GM12878 (cell line): Measurements from ENCODE around the gene C2CD4D. TPM values are rescaled to one million over a fixed set of nuclear protein-coding genes. Genes with fewer than 3 reads are reported as not detected.

Experiments used
- ATAC-seq: fragments of 200-7000 bp; cut with Tn5 transposase; 3 replicates; pipeline ENCODE4 v1.9.1; 2020; ENCODE audit warnings: mild to moderate bottlenecking, moderate library complexity
- BruUV-seq: library from RNA; stranded (reverse); fragments of 400-500 nt; replicated peaks from 2 replicates; lab custom pipeline; 2021; lab: Mats Ljungman, UMichigan
- CTCF ChIA-PET: fragments of 300-600 bp; sonication (Branson Sonifier 250); formaldehyde crosslinking; extraction: SDS; loops from one replicate; lab custom pipeline; 2021; ENCODE audit warnings: inconsistent platforms; lab: Yijun Ruan, JAX
- POLR2A ChIA-PET: fragments of 350-600 bp; formaldehyde crosslinking; extraction: SDS; loops from one replicate; lab custom pipeline; 2021; ENCODE audit warnings: inconsistent platforms; lab: Charles Lee
- RAD21 ChIA-PET: fragments of 300-600 bp; sonication (Branson Sonifier 250); formaldehyde crosslinking; loops from one replicate; lab custom pipeline; 2023; ENCODE audit warnings: antibody characterized with exemption; ENCODE audit not compliant: unreplicated experiment; lab: Charles Lee
- SMC1A ChIA-PET: fragments of 300-600 bp; sonication (Branson Sonifier 250); formaldehyde crosslinking; loops from one replicate; lab custom pipeline; 2023; ENCODE audit not compliant: unreplicated experiment, uncharacterized antibody; lab: Charles Lee
- DNase-seq: peaks from one replicate; pipeline ENCODE4 v3.0.0-alpha.2; 2011; ENCODE audit warnings: low read depth, low spot score
- FAIRE-seq: peaks from 3 replicates; lab custom pipeline; 2011; peaks lifted over from hg19 to GRCh38; lab: Jason Lieb, UNC
- H2AFZ ChIP-seq: 2 replicates; pipeline ENCODE4 v1.6.0; 2011; ENCODE audit warnings: low read depth, low read length, control low read depth; ENCODE audit not compliant: control insufficient read depth
- H3K27ac ChIP-seq: 2 replicates; pipeline ENCODE4 v1.5.1; 2011; ENCODE audit warnings: control low read depth; ENCODE audit not compliant: control insufficient read depth, insufficient read depth
- H3K27me3 ChIP-seq, 2 experiments: replicated peaks in 1 of 2; 2 replicates each; pipeline versions ENCODE4 v1.6.0 to v1.6.1; 2011; ENCODE audit warnings: low read length in 1 of 2; ENCODE audit not compliant: control insufficient read depth in 2 of 2, insufficient read depth in 2 of 2
- H3K36me3 ChIP-seq, 2 experiments: 2 replicates each; pipeline ENCODE4 v1.5.1; 2011; ENCODE audit warnings: low read length in 1 of 2; ENCODE audit not compliant: control insufficient read depth in 2 of 2, insufficient read depth in 2 of 2
- H3K4me1 ChIP-seq: 2 replicates; pipeline ENCODE4 v1.6.1; 2011; ENCODE audit warnings: mild to moderate bottlenecking, low read length, moderate library complexity, mixed read lengths; ENCODE audit not compliant: control insufficient read depth, insufficient read depth
- H3K4me2 ChIP-seq: 2 replicates; pipeline ENCODE4 v1.6.0; 2011; ENCODE audit warnings: control low read depth; ENCODE audit not compliant: control insufficient read depth, insufficient read depth
- H3K4me3 ChIP-seq: fragments of 200-600 bp; sonication (generic); 2 replicates; pipeline ENCODE4 v1.5.1; 2016
- H3K79me2 ChIP-seq: 2 replicates; pipeline ENCODE4 v1.6.0; 2011; ENCODE audit warnings: low read length; ENCODE audit not compliant: control insufficient read depth, insufficient read depth
- H3K9ac ChIP-seq: 2 replicates; pipeline ENCODE4 v1.8.0; 2011; ENCODE audit warnings: low read length, control low read depth, mixed read lengths; ENCODE audit not compliant: control insufficient read depth, insufficient read depth
- H3K9me3 ChIP-seq: replicated peaks from 3 replicates; pipeline ENCODE4 v1.5.1; 2011; ENCODE audit warnings: mild to moderate bottlenecking, low read length; ENCODE audit not compliant: control insufficient read depth, insufficient read depth
- H4K20me1 ChIP-seq: 2 replicates; pipeline ENCODE4 v1.6.0; 2011; ENCODE audit not compliant: control insufficient read depth, insufficient read depth
- BMI1 ChIP-seq: fragments of 450-650 bp; IDR thresholded peaks from 2 replicates; pipeline ENCODE4 v1.6.1; 2016; ENCODE audit warnings: mild to moderate bottlenecking, moderate library complexity, borderline replicate concordance
- EED ChIP-seq: sonication (generic); IDR thresholded peaks from 2 replicates; pipeline ENCODE4 v1.6.1; 2016; ENCODE audit warnings: antibody characterized with exemption, low read depth
- EGR1 ChIP-seq, 2 experiments: IDR thresholded peaks; 1 replicate in 1 of 2; 2 replicates in 1 of 2; pipeline ENCODE4 v1.6.1; 2011 to 2012; ENCODE audit warnings: low read depth in 2 of 2, low read length in 2 of 2, borderline replicate concordance in 1 of 2, mild to moderate bottlenecking in 1 of 2, moderate library complexity in 1 of 2
- FOXK2 ChIP-seq: fragments of 450-650 bp; IDR thresholded peaks from 2 replicates; pipeline ENCODE4 v1.6.1; 2017; ENCODE audit warnings: mild to moderate bottlenecking, moderate library complexity
- JUNB ChIP-seq: IDR thresholded peaks from 2 replicates; pipeline ENCODE4 v1.6.1; 2016; ENCODE audit warnings: antibody characterized with exemption, mild to moderate bottlenecking
- KAT2A ChIP-seq: conservative IDR thresholded peaks from 2 replicates; pipeline ENCODE4 v1.6.1; 2011; ENCODE audit warnings: low read depth, low read length; ENCODE audit not compliant: control insufficient read depth
- NR2F1 ChIP-seq: fragments of 450-650 bp; conservative IDR thresholded peaks from 2 replicates; pipeline ENCODE4 v1.6.1; 2017; ENCODE audit warnings: mild to moderate bottlenecking
- RFX5 ChIP-seq: IDR thresholded peaks from 2 replicates; pipeline ENCODE4 v1.6.1; 2011; ENCODE audit warnings: low read depth, low read length, improper control_type of control experiment
- SUZ12 ChIP-seq: fragments of 200-600 bp; sonication (generic); IDR thresholded peaks from one replicate; pipeline ENCODE4 v1.6.1; 2018; ENCODE audit warnings: antibody characterized with exemption, mild to moderate bottlenecking; ENCODE audit not compliant: unreplicated experiment
- ZNF384 ChIP-seq: IDR thresholded peaks from 2 replicates; pipeline ENCODE4 v1.6.1; 2012; ENCODE audit warnings: low read depth, mild to moderate bottlenecking, low read length, improper control_type of control experiment, borderline replicate concordance
- WGBS: methylation state at CpG from one replicate; pipeline ENCODE4 v1.1.6; 2016; ENCODE audit warnings: low lambda C conversion rate; ENCODE audit not compliant: insufficient replicate concordance, insufficient coverage; ENCODE audit errors: missing lambda C conversion rate; 5-methylcytosine and 5-hydroxymethylcytosine counted together
- in situ Hi-C: fragments of 300-500 bp; cut with MboI; formaldehyde crosslinking; loops from 9 replicates; pipeline ENCODE4 v1.14.3; 2018; ENCODE audit warnings: mixed read lengths
- intact Hi-C: fragments of 100-400 bp; cut with micrococcal nuclease; formaldehyde crosslinking; loops from one replicate; pipeline ENCODE4 v1.14.2; 2022; ENCODE audit not compliant: unreplicated experiment
- polyA plus RNA-seq, 11 experiments: library from polyadenylated mRNA; depleted of rRNA in 4 of 11; unstranded in 6 of 11; stranded (reverse) in 5 of 11; fragments of >200 nt; fragmentation: Nextera tagmentation in 4 of 11; fragmentation: Illumina TruSeq in 1 of 11; extraction: Ambion mirVana in 4 of 11; extraction: Trizol in 1 of 11; gene quantifications; 1 replicate in 1 of 11; 2 replicates in 10 of 11; pipeline versions ENCODE4 v1.2.1 to v1.2.3, GENCODE V29; 2011 to 2016; ENCODE audit warnings: inconsistent platforms in 2 of 11, missing spikeins in 2 of 11, low read depth in 1 of 11
- total RNA-seq, 4 experiments: library from RNA; depleted of rRNA in 3 of 4; stranded (reverse); fragments of >200 nt in 3 of 4; fragmentation: Illumina TruSeq in 1 of 4; extraction: Trizol in 1 of 4; gene quantifications; 2 replicates each; pipeline versions ENCODE4 v1.2.1 to v1.2.3, GENCODE V29; 2013 to 2021
- TF ChIP-seq, protein P1 (sequence below): IDR thresholded peaks from 2 replicates; pipeline ENCODE4 v1.6.1; 2012; ENCODE audit warnings: low read depth, low read length, improper control_type of control experiment
- TF ChIP-seq, protein P2 (sequence below): IDR thresholded peaks from 2 replicates; pipeline ENCODE4 v1.6.1; 2011; ENCODE audit warnings: borderline replicate concordance, low read depth, mild to moderate bottlenecking, moderate library complexity, mixed read lengths, low read length; ENCODE audit not compliant: insufficient read depth; ENCODE audit errors: extremely low read length
- TF ChIP-seq, protein P3 (sequence below): IDR thresholded peaks from 2 replicates; pipeline ENCODE4 v1.6.1; 2011; ENCODE audit warnings: borderline replicate concordance, low read depth, mild to moderate bottlenecking, moderate library complexity, low read length; ENCODE audit not compliant: insufficient read depth, poor library complexity, severe bottlenecking

Gene C2CD4D
- total and polyA plus RNA-seq, 10 of the 15 experiments (the other 5 are each of a cell fraction or from before 2014, with no cell fraction given), result 0.03 to 0.67 (median 0.13) TPM; not detected in 4

DNA sequence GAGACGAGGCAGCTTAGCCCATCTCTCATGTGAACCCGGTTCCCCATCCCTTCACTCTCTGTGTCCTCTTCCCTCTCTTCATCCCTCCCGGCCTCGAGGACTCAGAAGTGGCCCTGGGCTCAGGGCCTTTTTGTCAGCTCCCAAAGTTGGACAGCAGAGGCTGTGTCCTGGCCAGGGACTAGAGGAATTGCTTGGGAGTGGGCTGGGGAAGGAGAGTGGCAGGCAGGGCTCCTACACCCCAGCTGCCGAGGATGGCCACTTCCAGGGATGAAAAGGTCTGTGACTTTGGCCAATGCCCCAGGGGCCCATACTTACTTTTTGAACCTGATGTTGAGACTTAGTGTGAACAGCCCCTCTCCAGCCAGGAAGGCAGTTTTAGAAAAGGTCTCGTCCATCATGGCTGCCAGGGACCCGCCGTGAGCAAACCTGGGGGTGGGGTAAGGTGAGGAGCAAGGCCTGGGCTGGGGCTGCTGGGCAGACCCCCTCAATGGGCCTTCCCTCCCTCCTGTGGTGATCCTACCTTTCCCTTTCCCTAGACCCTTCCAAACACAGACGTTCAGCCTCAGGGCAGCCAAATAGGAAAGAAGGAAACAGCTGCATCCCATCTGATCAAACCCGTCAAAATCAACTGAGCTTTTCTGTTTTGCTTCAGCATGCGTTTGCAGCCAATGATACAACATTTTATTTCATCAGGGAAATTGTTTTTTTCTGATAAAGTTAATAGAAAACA is 8.4 kb upstream of the C2CD4D start:
- Histone ChIP-seq H3K4me1 (no peaks in the 10 kb centered on the region), H3K9me3 (no peaks in the 10 kb centered on the region), H3K79me2 (no peaks in the 10 kb centered on the region), H4K20me1 (no peaks in the 10 kb centered on the region), H3K4me2 (no peak overlapping the region), H3K27ac (no peak overlapping the region), H2AFZ (no peak overlapping the region), H3K4me3 (no peak overlapping the region), H3K9ac (no peak overlapping the region), H3K27me3 (peaks cover 0 to under 1% of the 10 kb centered on the region in 2 experiments; a peak in 1 of 4 replicates), H3K36me3 (no peaks in the 10 kb centered on the region)
- POLR2A ChIA-PET, result interaction anchor here (1.1 kb wide), 1 partner anchor 8 kb away, joined by 3 read pairs; no protein-coding TSS in a partner anchor
- FAIRE-seq (no peak), DNase-seq (no peak), ATAC-seq (no peak)
- BruUV-seq, result no TSS peak
- 45% methylated on average over 11 of the region's 11 CpGs for WGBS
- no peak for TF ChIP-seq ZNF384
- TF ChIP-seq, protein P1, sequence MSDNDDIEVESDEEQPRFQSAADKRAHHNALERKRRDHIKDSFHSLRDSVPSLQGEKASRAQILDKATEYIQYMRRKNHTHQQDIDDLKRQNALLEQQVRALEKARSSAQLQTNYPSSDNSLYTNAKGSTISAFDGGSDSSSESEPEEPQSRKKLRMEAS, result no peak
- TF ChIP-seq, protein P2, sequence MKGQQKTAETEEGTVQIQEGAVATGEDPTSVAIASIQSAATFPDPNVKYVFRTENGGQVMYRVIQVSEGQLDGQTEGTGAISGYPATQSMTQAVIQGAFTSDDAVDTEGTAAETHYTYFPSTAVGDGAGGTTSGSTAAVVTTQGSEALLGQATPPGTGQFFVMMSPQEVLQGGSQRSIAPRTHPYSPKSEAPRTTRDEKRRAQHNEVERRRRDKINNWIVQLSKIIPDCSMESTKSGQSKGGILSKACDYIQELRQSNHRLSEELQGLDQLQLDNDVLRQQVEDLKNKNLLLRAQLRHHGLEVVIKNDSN, result no peak
- no peak for TF ChIP-seq EGR1 (IDR thresholded peaks at IDR 0.05; ENCODE audit: borderline replicate concordance in 1 of 2, low read depth in 2 of 2, low read length in 2 of 2)
- no peak for TF ChIP-seq FOXK2
- no peak for TF ChIP-seq JUNB
- TF ChIP-seq, protein P3, sequence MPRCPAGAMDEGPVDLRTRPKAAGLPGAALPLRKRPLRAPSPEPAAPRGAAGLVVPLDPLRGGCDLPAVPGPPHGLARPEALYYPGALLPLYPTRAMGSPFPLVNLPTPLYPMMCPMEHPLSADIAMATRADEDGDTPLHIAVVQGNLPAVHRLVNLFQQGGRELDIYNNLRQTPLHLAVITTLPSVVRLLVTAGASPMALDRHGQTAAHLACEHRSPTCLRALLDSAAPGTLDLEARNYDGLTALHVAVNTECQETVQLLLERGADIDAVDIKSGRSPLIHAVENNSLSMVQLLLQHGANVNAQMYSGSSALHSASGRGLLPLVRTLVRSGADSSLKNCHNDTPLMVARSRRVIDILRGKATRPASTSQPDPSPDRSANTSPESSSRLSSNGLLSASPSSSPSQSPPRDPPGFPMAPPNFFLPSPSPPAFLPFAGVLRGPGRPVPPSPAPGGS, result no peak
- TF ChIP-seq EED, result no peak
- no peak for TF ChIP-seq KAT2A
- TF ChIP-seq BMI1, result no peak
- no peak for TF ChIP-seq SUZ12
- TF ChIP-seq RFX5, result no peak
- TF ChIP-seq NR2F1, result no peak
- SMC1A ChIA-PET, result interaction anchor here (1.0 to 2.1 kb wide), 4 partner anchors 8 to 128 kb away, joined by 3 to 7 read pairs (median 6); partner anchors contain the start of gene C2CD4D
- RAD21 ChIA-PET, result no interaction called here
- CTCF ChIA-PET, result interaction anchor here (2.0 kb wide), 1 partner anchor 10 kb away, joined by 6 read pairs; no protein-coding TSS in a partner anchor
- intact Hi-C loops (no loop called here), in situ Hi-C loops (no loop called here)
